H7 (cell line): ENCODE measurements around the gene PTPRN2. TPM values are rescaled to one million over a fixed set of nuclear protein-coding genes. Genes with fewer than 3 reads are reported as not detected.
"Not testable (repeated sequence)": the region's sequence is repeated elsewhere in the genome, so short reads cannot be mapped to it uniquely, and the experiment has no call there.

Source experiments
- DNase-seq: peaks from one replicate; pipeline ENCODE4 v3.0.0; 2012
- H3K27me3 ChIP-seq: 2 replicates; pipeline ENCODE4 v1.6.0; 2011; ENCODE audit warnings: mild to moderate bottlenecking, low read length; ENCODE audit not compliant: control insufficient read depth, insufficient read depth
- H3K36me3 ChIP-seq: replicated peaks from 2 replicates; pipeline ENCODE4 v1.5.1; 2011; ENCODE audit warnings: low read length; ENCODE audit not compliant: control insufficient read depth, insufficient read depth
- H3K4me3 ChIP-seq: 2 replicates; pipeline ENCODE4 v1.5.1; 2011; ENCODE audit warnings: low read depth, mild to moderate bottlenecking, control low read depth, low read length, moderate library complexity; ENCODE audit not compliant: insufficient read depth
- total RNA-seq: library from RNA; depleted of rRNA; stranded (reverse); fragments of >200 nt; shearing (Covaris generic); gene quantifications from 2 replicates; pipeline ENCODE4 v1.2.3, GENCODE V29; 2014

PTPRN2 gene
- total RNA-seq, 1 experiment from 2014 or later = 0.80 TPM

DNA sequence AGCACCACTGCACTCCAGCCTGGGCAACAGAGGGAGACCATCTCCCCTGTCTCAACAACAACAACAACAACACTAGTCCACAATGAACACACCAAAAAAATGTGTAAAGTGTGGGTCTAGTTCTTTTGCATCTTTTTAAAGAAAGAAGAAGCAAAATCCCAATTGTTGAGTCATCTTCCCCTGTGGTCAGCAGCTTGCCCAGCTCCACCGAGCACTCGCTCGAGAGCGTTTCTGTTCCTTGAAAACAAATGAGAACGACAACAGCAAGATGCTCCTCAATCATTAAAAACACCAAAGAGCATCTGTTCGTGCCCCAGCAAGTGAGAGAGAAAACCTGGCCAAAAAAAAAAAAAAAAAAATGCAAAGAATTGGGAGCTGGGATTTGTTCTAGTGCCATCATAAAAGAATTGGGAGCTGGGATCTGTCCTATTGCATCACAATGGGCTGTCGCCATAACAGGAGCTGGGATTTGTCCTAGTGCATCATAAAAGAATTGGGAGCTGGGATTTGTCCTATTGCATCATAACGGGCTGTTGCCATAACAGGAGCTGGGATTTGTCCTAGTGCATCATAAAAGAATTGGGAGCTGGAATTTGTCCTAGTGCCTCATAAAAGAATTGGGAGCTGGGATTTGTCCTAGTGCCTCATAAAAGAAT lies 118.1 kb downstream of the PTPRN2 start:
- DNase-seq = no peak
- no peaks in the 10 kb centered on the region for H3K36me3 ChIP-seq
- no peak overlapping the region for H3K4me3 ChIP-seq
- H3K27me3 ChIP-seq = no peaks in the 10 kb centered on the region

DNA sequence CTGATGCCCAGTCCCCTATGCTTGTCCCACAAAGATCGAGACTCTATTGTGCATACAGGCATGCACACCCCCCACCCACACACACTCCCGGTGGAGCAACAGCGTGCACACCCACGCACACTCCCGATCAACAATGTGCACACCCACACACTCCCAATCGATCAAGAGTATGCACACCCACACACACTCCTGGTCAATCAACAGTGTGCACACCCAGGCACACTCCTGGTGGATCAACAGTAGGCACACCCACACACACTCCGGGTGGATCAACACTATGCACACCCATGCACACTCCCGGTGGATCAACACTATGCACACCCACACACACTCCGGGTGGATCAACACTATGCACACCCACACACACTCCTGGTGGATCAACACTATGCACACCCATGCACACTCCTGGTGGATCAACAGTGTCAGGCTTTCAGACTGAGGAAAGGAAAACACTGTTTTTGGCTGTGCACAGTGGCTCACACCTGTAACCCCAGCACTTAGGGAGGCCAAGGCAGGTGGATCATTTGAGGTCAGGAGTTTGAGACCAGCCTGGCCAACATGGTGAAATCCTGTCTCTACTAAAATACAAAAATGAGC lies 118.8 kb downstream of the PTPRN2 start:
- Histone ChIP-seq H3K36me3 (no peaks in the 10 kb centered on the region), H3K27me3 (no peaks in the 10 kb centered on the region), H3K4me3 (no peak overlapping the region)
- no peak for DNase-seq

DNA sequence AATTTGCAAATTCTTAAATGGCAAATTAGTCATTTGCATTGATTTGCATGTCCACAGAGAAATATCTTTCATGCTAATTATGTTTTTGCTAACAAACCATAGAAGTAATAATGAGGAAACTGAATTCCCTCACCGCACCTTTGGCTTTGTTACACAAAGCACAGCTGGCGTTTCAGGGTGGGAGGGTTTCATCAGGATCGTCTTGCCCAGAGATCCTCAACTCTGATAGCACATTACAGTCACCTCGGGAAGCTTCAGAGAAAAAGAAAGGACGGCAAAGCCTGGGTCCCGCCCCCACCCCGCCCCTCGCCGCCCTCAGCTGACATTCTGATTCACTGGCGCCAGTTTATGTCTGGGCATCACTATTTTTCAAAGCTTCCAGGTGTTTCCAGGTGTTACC lies 119.4 kb downstream of the PTPRN2 start:
- no peaks in the 10 kb centered on the region for H3K36me3 ChIP-seq
- no peak overlapping the region for H3K4me3 ChIP-seq
- DNase-seq = peak; percentile 88
- H3K27me3 ChIP-seq = no peaks in the 10 kb centered on the region

DNA sequence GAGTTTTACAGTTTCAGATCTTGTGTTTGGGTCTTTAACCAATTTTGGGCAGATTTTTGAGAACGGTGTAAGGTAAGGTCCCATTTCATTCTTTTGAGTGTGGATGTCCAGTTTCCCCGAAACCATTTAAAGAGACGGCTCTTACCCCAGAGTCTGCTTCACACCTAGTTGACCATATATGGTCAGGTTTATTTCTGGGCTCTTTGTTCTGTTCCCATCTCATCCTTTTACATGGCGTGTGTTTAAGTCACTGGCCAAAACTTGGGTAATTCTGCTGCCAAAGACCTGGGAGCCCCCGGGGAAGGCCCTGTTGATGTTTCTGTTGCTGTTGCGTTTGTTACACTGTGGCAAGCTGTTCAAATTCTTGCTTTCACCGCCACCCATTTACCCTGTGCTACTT lies 120.1 kb downstream of the PTPRN2 start:
- DNase-seq = peak; percentile 51
- H3K4me3 ChIP-seq = no peak overlapping the region

DNA sequence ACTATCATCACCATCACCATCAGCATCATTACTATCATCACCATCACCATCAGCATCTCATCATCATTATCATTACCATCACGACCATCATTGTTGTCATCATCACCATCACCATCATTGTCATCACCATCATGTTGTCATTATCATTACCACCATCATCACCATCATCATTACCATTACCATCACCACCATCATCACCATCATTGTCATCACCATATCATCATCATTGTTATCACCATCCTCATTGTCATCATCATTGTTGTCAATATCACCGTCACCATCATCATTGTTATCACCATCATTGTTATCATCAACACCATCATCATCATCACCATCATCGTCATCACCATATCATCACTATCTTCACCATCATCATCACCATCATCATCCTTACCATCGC lies 124.3 kb downstream of the PTPRN2 start:
- DNase-seq = no peak

More for the DNA sequence above, 120.1 kb downstream of the PTPRN2 start:
- no peaks in the 10 kb centered on the region for H3K27me3 ChIP-seq
- H3K36me3 ChIP-seq = no peaks in the 10 kb centered on the region

DNA sequence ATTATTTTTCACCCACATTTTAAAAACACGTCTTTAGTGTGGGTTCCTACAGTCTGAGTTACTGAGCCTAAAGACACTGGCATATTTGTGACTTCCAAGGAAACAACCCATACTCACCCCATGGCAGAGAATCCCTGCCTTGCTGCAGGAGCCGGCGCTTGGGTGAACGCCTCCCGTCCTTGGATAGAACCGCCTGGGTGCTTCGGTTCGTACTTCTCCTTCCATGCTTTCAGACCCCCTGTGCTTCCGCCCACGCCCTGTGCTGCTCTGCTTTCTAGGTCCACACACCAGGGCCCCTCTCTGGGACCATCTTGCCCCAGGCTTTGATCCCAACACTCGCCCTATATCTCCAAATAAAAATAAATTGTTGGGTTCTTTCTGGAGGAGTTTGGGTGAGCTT lies 125.8 kb downstream of the PTPRN2 start:
- no peaks in the 10 kb centered on the region for H3K27me3 ChIP-seq
- H3K36me3 ChIP-seq = no peaks in the 10 kb centered on the region
- H3K4me3 ChIP-seq = no peak overlapping the region
- DNase-seq = no peak

More for the DNA sequence above, 124.3 kb downstream of the PTPRN2 start:
- Histone ChIP-seq H3K4me3 (no peak overlapping the region), H3K27me3 (no peaks in the 10 kb centered on the region), H3K36me3 (no peaks in the 10 kb centered on the region)

DNA sequence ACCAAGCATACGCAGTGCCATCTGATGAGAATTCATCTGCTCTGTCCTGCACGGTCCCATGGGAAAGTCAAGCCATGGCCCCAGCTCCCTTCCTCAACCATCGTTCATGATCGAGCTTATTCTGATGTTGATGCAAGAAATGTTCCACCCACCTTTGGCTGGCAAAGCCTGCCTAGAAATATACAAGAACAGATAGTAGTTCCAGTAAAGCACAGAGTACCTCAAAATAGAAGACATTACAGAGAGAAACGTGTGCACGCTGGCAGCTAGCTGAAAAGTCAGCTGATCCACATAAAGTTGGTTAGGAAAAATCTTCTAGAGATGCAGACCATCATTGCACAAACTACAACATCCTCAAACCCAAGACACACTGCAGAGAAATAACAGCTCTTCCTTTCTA lies 127.0 kb downstream of the PTPRN2 start:
- no peak for DNase-seq
- H3K27me3 ChIP-seq = no peaks in the 10 kb centered on the region
- no peaks in the 10 kb centered on the region for H3K36me3 ChIP-seq
- H3K4me3 ChIP-seq = no peak overlapping the region

DNA sequence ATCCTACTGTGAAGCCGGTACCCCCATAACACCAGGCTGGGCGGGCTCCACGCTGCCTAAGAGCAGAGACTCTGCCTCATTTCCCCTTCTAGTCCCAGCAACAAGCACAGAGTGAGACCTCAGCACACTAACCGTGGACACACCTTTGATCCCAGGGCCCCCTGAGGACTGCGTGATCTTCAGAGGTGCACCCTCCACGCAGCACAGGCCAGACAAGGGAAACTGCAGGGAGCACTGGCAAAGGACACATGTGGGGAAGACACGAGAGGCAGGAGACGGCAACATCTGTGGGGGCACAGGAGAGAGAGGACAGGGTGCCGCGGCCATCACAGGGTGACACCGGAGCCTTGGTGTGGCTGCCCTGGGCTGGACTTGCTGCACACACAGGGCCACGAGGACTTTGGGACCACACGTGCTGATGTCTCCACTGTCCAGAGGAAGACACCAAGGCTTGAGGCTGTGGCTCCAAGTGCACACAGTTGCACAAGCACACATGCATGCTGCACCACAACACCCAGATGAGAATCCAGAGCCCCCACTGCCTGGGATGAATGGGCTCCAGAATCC lies 128.8 kb downstream of the PTPRN2 start:
- H3K36me3 ChIP-seq = no peaks in the 10 kb centered on the region
- H3K27me3 ChIP-seq = no peaks in the 10 kb centered on the region
- H3K4me3 ChIP-seq = no peak overlapping the region
- DNase-seq = no peak

DNA sequence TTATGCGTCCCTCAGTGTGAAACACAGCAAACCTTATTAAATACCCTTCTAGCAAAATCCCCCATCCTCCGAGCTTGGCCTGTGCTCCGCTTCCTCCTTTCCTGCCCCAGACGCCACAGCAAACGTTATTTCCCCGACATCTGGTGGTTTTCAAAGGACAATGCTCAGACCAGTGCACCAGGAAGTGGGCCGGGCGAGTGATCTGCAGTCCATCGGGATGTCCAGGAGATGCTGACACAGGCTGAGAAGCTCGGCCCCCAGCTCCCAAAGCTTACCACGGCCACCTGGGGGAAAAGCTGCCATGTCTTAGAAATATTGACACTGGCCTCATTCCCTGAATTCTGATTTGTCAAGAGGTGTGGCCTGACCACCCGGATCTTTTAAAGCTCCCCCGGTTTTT lies 129.5 kb downstream of the PTPRN2 start:
- DNase-seq = no peak
- Histone ChIP-seq H3K36me3 (no peaks in the 10 kb centered on the region), H3K4me3 (no peak overlapping the region), H3K27me3 (no peaks in the 10 kb centered on the region)

DNA sequence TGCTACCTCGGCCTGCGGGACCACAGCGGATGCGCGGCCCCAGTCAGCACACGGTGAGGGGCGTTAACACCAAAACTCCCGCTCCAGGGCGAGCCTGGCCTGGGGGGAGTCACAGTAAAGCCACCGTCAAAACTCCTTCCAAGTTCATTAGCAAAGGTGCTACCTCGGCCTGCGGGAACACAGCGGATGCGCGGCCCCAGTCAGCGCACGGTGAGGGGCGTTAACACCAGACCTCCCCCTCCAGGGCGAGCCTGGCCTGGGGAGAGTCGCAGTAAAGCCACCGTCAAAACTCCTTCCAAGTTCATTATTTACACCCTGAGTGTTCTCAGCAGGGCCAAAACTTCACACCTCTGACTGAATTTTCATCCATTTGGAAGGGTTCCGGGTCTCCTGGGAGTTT lies 130.0 kb downstream of the PTPRN2 start:
- not testable (repeated sequence) for DNase-seq, H3K4me3 ChIP-seq, H3K36me3 ChIP-seq, H3K27me3 ChIP-seq

DNA sequence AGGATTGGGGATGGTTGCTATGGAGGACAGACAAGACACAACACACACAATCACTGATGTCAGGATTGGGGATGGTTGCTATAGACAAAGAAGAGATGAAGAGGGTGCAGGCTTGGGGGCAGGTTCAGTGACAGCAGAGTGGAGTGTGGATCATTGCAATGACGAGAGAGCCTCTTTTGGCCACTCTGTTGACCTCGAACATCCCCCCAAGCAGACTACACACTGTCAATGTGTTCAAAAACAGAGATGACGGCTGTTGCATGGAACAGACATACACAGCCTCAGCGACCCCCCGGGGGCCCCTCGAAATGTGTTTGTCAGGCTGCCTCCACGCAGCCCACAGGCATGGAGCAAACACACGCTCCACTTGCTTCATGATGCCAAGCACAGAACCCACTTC lies 133.0 kb downstream of the PTPRN2 start:
- H3K36me3 ChIP-seq = no peaks in the 10 kb centered on the region
- no peak overlapping the region for H3K4me3 ChIP-seq
- no peaks in the 10 kb centered on the region for H3K27me3 ChIP-seq
- no peak for DNase-seq

DNA sequence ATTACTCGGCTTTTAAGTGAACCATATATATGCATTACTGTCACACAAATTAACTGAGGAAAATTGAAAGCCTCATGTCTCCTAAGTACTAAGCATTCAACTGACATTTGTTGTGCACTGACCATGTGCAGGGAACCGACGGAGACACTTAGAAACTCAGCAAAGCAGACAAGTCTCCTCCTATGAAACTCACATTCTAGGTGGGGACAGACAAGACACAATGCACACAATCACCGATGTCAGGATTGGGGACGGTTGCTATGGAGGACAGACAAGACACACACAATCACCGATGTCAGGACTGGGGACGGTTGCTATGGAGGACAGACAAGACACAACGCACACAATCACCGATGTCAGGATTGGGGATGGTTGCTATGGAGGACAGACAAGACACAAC lies 134.0 kb downstream of the PTPRN2 start:
- no peaks in the 10 kb centered on the region for H3K36me3 ChIP-seq
- no peak overlapping the region for H3K4me3 ChIP-seq
- DNase-seq = no peak
- H3K27me3 ChIP-seq = no peaks in the 10 kb centered on the region

DNA sequence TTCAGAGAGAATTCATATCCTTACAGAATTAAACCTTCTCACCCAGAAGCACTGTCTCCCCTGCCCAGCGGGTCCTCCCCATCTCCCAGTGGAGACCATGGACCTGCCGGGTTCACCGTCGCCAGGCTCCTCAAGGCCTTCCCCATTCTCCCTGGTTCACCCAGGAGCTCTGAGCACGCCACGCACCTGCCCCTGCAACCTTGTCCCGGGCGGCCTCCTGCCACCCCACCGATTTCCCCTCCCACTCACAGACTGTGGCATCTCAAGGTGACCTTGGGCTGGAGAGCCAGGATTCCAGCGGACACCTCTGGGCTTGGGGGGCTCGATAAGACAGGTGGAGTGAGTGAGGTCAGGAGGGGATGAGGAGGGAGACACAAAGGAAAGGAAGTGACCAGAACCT lies 135.3 kb downstream of the PTPRN2 start:
- Histone ChIP-seq H3K36me3 (no peaks in the 10 kb centered on the region), H3K4me3 (no peak overlapping the region), H3K27me3 (no peaks in the 10 kb centered on the region)
- DNase-seq = no peak

DNA sequence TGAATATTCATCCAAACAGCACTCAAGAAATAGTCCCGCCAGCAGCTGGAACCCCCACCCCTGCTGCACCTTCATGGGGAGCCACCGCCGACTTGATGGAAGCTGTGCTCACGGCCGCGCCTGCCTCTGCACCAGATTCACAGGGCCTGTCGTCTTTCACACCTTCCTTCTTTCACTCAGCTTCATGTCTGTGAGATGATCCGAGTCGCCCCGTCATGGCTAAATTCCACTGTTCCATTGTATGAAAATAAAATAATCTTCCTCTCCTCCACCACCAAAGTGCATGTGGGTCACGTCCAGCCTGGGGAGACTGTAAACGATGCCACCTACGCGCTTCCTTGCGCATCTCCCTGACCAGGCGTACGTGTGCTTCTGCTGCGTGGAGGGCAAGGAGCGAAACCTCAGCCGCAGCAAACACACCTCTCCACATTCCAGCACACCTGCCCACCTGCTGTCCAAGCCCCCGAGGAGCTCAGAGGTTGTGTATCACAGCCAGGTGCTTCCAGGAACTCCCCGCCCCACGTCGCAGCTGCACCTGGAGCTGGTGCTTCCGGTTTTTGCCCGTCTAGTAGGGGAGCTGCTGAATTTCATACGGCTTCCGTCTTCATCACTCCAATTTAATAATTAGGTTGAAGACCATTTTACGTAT lies 137.0 kb downstream of the PTPRN2 start:
- Histone ChIP-seq H3K4me3 (no peak overlapping the region), H3K27me3 (no peaks in the 10 kb centered on the region), H3K36me3 (no peaks in the 10 kb centered on the region)
- DNase-seq = peak; percentile 71

DNA sequence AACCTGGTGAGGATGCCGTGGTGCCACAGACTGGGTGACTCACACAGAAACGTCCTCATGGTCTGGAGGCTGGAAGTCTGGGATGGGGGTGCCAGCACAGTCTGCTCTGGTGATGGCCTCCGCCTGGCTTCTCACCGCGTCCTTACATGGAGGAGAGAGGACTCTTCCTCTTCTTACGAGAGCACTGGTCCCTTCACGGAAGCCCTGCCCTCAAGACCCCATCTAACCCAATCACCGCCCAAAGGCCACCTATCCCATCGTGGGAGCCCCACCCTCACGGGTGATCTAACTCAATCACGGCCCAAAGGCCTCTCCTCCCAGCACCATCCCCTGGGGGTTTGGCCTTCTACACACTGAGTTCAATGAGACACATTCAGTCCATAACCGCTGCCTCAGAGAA lies 137.7 kb downstream of the PTPRN2 start:
- no peak for DNase-seq
- no peaks in the 10 kb centered on the region for H3K27me3 ChIP-seq
- H3K36me3 ChIP-seq = no peaks in the 10 kb centered on the region
- no peak overlapping the region for H3K4me3 ChIP-seq
